Vagina (tissue), 2 donors: ENCODE measurements around the gene PPP4C. TPM values are rescaled to one million over a fixed set of nuclear protein-coding genes. Genes with fewer than 3 reads are reported as not detected.
"Not testable (repeated sequence)": the region's sequence is repeated elsewhere in the genome, so short reads cannot be mapped to it uniquely, and the experiment has no call there.

ENCODE experiments used
- DNase-seq, 2 donors: peaks; one replicate each; pipeline ENCODE4 v3.0.0-alpha.2; 2017; ENCODE audit errors: extremely low spot score in 2 of 2
- H3K27ac ChIP-seq: fragments of 200-600 bp; sonication (generic); one replicate; pipeline ENCODE4 v1.5.1; 2019
- H3K27me3 ChIP-seq: fragments of 200-600 bp; sonication (generic); one replicate; pipeline ENCODE4 v1.5.1; 2019
- H3K36me3 ChIP-seq, 2 donors: fragments of 200-600 bp; sonication (generic); one replicate each; pipeline ENCODE4 v1.5.1; 2017 to 2019
- H3K4me1 ChIP-seq: fragments of 200-600 bp; sonication (generic); one replicate; pipeline ENCODE4 v1.5.1; 2019
- H3K4me3 ChIP-seq, 2 donors: fragments of 200-600 bp; sonication (generic); 1 replicate in 1 of 2; 2 replicates in 1 of 2; pipeline ENCODE4 v1.5.1; 2016 to 2019
- H3K9me3 ChIP-seq: fragments of 200-600 bp; sonication (generic); one replicate; pipeline ENCODE4 v1.5.1; 2019
- CTCF ChIP-seq, 3 experiments: fragments of 450-650 bp in 2 of 3; fragments of 200-600 bp in 1 of 3; sonication (generic) in 1 of 3; IDR thresholded peaks; one replicate each; pipeline ENCODE4 v1.5.1; 2017 to 2019; ENCODE audit warnings: antibody characterized with exemption in 3 of 3, mild to moderate bottlenecking in 2 of 3, moderate library complexity in 2 of 3
- POLR2A ChIP-seq, 2 donors: fragments of 450-650 bp; IDR thresholded peaks; one replicate each; pipeline ENCODE4 v1.6.1; 2017; ENCODE audit warnings: antibody characterized with exemption in 2 of 2, mild to moderate bottlenecking in 2 of 2, moderate library complexity in 2 of 2
- POLR2AphosphoS5 ChIP-seq, 2 donors: sonication (generic); formaldehyde crosslinking; IDR thresholded peaks; one replicate each; pipeline ENCODE4 v1.9.0; 2017; ENCODE audit warnings: antibody characterized with exemption in 2 of 2, mild to moderate bottlenecking in 2 of 2, low read depth in 1 of 2; ENCODE audit not compliant: insufficient read depth in 1 of 2
- intact Hi-C: fragments of 100-400 bp; cut with DNase I; formaldehyde crosslinking; loops from one replicate; pipeline ENCODE4 v1.15.1; 2023
- total RNA-seq: library from RNA; depleted of rRNA; stranded (reverse); fragments of >200 nt; gene quantifications from one replicate; pipeline ENCODE4 v1.2.3, GENCODE V29; 2016

Gene PPP4C
- total RNA-seq, 1 donor from 2014 or later = 60.4 TPM

GRCh38 chr16:30033270-30033669 lies 42.5 kb upstream of the PPP4C start:
- Histone ChIP-seq H3K27ac (no peak overlapping the region), H3K36me3 (no peaks in the 10 kb centered on the region), H3K4me3 (no peak overlapping the region), H3K27me3 (peaks cover 7% of the 10 kb centered on the region), H3K4me1 (peaks cover 9% of the 10 kb centered on the region), H3K9me3 (no peaks in the 10 kb centered on the region)
- intact Hi-C loops = no loop called here
- no peak for DNase-seq
- TF ChIP-seq POLR2AphosphoS5 (IDR thresholded peaks at IDR 0.05; ENCODE audit: insufficient read depth in 1 of 2, low read depth in 1 of 2) (no peak), POLR2A (IDR thresholded peaks at IDR 0.05) (no peak), CTCF (IDR thresholded peaks at IDR 0.05) (no peak)

- no peak overlapping the region for H3K27ac ChIP-seq
- H3K4me1 ChIP-seq = no peaks in the 10 kb centered on the region
- no peaks in the 10 kb centered on the region for H3K36me3 ChIP-seq
- H3K4me3 ChIP-seq = no peak overlapping the region
- DNase-seq = no peak
- no peaks in the 10 kb centered on the region for H3K27me3 ChIP-seq
- no peaks in the 10 kb centered on the region for H3K9me3 ChIP-seq
- no peak for TF ChIP-seq CTCF (IDR thresholded peaks at IDR 0.05)
- TF ChIP-seq POLR2AphosphoS5 (IDR thresholded peaks at IDR 0.05; ENCODE audit: insufficient read depth in 1 of 2, low read depth in 1 of 2) = no peak
- TF ChIP-seq POLR2A (IDR thresholded peaks at IDR 0.05) = no peak
- intact Hi-C loops = no loop called here
Measured at GRCh38 chr16:30040221-30040620, 35.6 kb upstream of the PPP4C start.

- H3K27me3 ChIP-seq, H3K36me3 ChIP-seq, H3K4me1 ChIP-seq, H3K27ac ChIP-seq, H3K9me3 ChIP-seq, intact Hi-C loops, H3K4me3 ChIP-seq, DNase-seq: not testable (repeated sequence)
Measured at GRCh38 chr16:30040690-30041089, 35.1 kb upstream of the PPP4C start.

- intact Hi-C loops = no loop called here
- H3K36me3 ChIP-seq = no peaks in the 10 kb centered on the region
- no peak for TF ChIP-seq POLR2AphosphoS5 (IDR thresholded peaks at IDR 0.05; ENCODE audit: insufficient read depth in 1 of 2, low read depth in 1 of 2)
- DNase-seq = no peak
- H3K27me3 ChIP-seq = no peaks in the 10 kb centered on the region
- H3K27ac ChIP-seq = no peak overlapping the region
- no peak overlapping the region for H3K4me3 ChIP-seq
- no peaks in the 10 kb centered on the region for H3K4me1 ChIP-seq
- no peaks in the 10 kb centered on the region for H3K9me3 ChIP-seq
Measured at GRCh38 chr16:30041841-30042240, 34.0 kb upstream of the PPP4C start.

- H3K36me3 ChIP-seq = no peaks in the 10 kb centered on the region
- DNase-seq = no peak
- intact Hi-C loops = no loop called here
- no peaks in the 10 kb centered on the region for H3K9me3 ChIP-seq
- no peak overlapping the region for H3K27ac ChIP-seq
- H3K27me3 ChIP-seq = no peaks in the 10 kb centered on the region
- no peaks in the 10 kb centered on the region for H3K4me1 ChIP-seq
- TF ChIP-seq POLR2AphosphoS5 (IDR thresholded peaks at IDR 0.05; ENCODE audit: insufficient read depth in 1 of 2, low read depth in 1 of 2) = no peak
- no peak for TF ChIP-seq CTCF (IDR thresholded peaks at IDR 0.05)
- no peak for TF ChIP-seq POLR2A (IDR thresholded peaks at IDR 0.05)
- H3K4me3 ChIP-seq = no peak overlapping the region
Measured at GRCh38 chr16:30046178-30046577, 29.6 kb upstream of the PPP4C start.

- Histone ChIP-seq H3K27ac (no peak overlapping the region), H3K27me3 (no peaks in the 10 kb centered on the region), H3K4me1 (no peaks in the 10 kb centered on the region), H3K4me3 (no peak overlapping the region), H3K36me3 (no peaks in the 10 kb centered on the region), H3K9me3 (no peaks in the 10 kb centered on the region)
- TF ChIP-seq CTCF (IDR thresholded peaks at IDR 0.05) (no peak), POLR2A (IDR thresholded peaks at IDR 0.05) (no peak), POLR2AphosphoS5 (IDR thresholded peaks at IDR 0.05; ENCODE audit: insufficient read depth in 1 of 2, low read depth in 1 of 2) (no peak)
- no peak for DNase-seq
- intact Hi-C loops = no loop called here
Measured at GRCh38 chr16:30046588-30046987, 29.2 kb upstream of the PPP4C start.
